GM12892 (cell line): ENCODE results near the gene ELSPBP1.

Experiments
- POLR2A ChIP-seq: IDR thresholded peaks from 2 replicates; pipeline ENCODE4 v1.6.1; 2011; ENCODE audit warnings: low read depth, low read length, control low read depth
- POLR2AphosphoS5 ChIP-seq: IDR thresholded peaks from 2 replicates; pipeline ENCODE4 v1.6.1; 2011; ENCODE audit warnings: low read depth, low read length, control low read depth
- TAF1 ChIP-seq: IDR thresholded peaks from 2 replicates; pipeline ENCODE4 v1.6.1; 2011; ENCODE audit warnings: low read depth, mild to moderate bottlenecking, control low read depth, low read length, borderline replicate concordance

- TF ChIP-seq POLR2A: no peak
- TF ChIP-seq TAF1: no peak
- TF ChIP-seq POLR2AphosphoS5: no peak
These were observed 16.7 kb downstream of the ELSPBP1 start for GRCh38 chr19:48010932-48011758.
